Dendritic cell treated with granulocyte-macrophage colony-stimulating factor and Interleukin-4, amounts not matched to agents 40 ng/mL and 50 ng/mL, for 4 days (primary cell): ENCODE results near the gene ARHGEF1.

Experiments
- H3K27ac Mint-ChIP-seq: one replicate; pipeline ENCODE4 v1.8.0; 2022; ENCODE audit warnings: mild to moderate bottlenecking, mixed read lengths
- H3K27me3 Mint-ChIP-seq: one replicate; pipeline ENCODE4 v1.8.0; 2022; ENCODE audit warnings: mild to moderate bottlenecking, mixed read lengths
- H3K36me3 Mint-ChIP-seq: one replicate; pipeline ENCODE4 v1.8.0; 2022; ENCODE audit warnings: low read depth, mixed read lengths
- H3K4me1 Mint-ChIP-seq: one replicate; pipeline ENCODE4 v1.8.0; 2022; ENCODE audit warnings: low read depth, mixed read lengths
- H3K4me3 Mint-ChIP-seq: one replicate; pipeline ENCODE4 v1.8.0; 2022; ENCODE audit warnings: mild to moderate bottlenecking, moderate library complexity, mixed read lengths
- H3K9me3 Mint-ChIP-seq: one replicate; pipeline ENCODE4 v1.8.0; 2022; ENCODE audit warnings: mixed read lengths
- intact Hi-C: fragments of 100-400 bp; cut with micrococcal nuclease; formaldehyde crosslinking; loops from one replicate; pipeline ENCODE4 v1.15.0; 2022

The ARHGEF1 gene

DNA sequence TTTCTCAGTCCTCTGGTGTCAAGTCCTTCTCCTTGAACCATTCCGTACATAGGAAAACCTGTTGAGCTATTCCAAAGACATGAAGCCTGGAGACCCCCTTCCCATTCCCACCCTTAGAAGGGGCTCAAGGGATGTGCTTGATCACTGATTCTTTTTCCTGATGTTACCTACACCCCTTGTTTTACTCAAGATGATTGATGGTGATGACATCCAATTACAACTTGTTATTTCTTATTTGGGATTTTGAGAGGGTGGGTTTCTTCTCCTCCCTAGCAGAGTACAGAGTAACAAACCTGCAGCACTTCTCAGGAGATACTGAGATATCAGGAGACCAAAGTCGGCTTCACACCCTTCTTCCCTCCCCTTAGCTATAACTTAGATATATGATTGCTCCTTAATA, 29.6 kb upstream of the ARHGEF1 start:
- no peak overlapping the region for H3K4me3 Mint-ChIP-seq
- intact Hi-C loops = no loop called here
- no peaks in the 10 kb centered on the region for H3K9me3 Mint-ChIP-seq
- H3K4me1 Mint-ChIP-seq = peaks cover 5% of the 10 kb centered on the region
- no peak overlapping the region for H3K27ac Mint-ChIP-seq
- no peaks in the 10 kb centered on the region for H3K36me3 Mint-ChIP-seq
- peaks cover 24% of the 10 kb centered on the region for H3K27me3 Mint-ChIP-seq

- Mint-ChIP-seq H3K4me1 (peaks cover 5% of the 10 kb centered on the region), H3K36me3 (no peaks in the 10 kb centered on the region), H3K9me3 (no peaks in the 10 kb centered on the region), H3K4me3 (no peak overlapping the region), H3K27ac (no peak overlapping the region), H3K27me3 (peaks cover 22% of the 10 kb centered on the region)
- intact Hi-C loops = no loop called here
Observed at GRCh38 chr19:41853768-41854167, 29.2 kb upstream of the ARHGEF1 start.

- intact Hi-C loops = loop anchor here (5.0 kb wide), 1 partner anchor 98 kb away; the partner anchor contains the start of gene RABAC1
- Mint-ChIP-seq H3K4me1 (peaks cover 42% of the 10 kb centered on the region), H3K27me3 (peaks cover 3% of the 10 kb centered on the region), H3K4me3 (peak overlapping the region; percentile 96), H3K9me3 (no peaks in the 10 kb centered on the region), H3K36me3 (peaks cover 44% of the 10 kb centered on the region), H3K27ac (peak overlapping the region; percentile 94)
Observed at GRCh38 chr19:41859213-41859617, 23.8 kb upstream of the ARHGEF1 start.

DNA sequence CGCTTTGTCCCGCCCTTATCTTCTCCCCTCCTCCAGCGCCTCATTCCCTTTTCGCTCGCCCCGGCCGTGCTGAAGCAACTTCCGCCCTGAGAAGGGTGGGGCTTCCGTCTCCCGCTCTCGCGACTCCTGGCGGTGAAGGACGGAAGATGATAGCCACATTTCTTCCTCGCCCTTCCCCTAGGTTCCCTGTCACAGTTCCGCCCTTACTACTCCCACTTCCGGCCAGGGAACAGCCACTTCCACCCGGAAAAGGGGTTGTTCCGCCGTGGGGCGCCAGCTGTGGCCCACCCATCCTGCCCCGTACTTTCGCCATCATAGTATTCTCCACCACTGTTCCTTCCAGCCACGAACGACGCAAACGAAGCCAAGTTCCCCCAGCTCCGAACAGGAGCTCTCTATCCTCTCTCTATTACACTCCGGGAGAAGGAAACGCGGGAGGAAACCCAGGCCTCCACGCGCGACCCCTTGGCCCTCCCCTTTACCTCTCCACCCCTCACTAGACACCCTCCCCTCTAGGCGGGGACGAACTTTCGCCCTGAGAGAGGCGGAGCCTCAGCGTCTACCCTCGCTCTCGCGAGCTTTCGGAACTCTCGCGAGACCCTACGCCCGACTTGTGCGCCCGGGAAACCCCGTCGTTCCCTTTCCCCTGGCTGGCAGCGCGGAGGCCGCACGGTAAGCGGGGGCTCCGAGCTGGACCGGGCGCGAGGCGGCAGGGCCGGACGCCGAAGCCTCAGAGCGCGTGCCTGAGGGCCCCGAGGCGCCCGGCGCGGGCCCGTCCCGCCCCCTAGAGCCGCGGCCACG, 23.2 kb upstream of the ARHGEF1 start, which contains the start of gene RPS19:
Gene RPS19 (plus strand): TSS at position 638 of the 801 bp plus-strand sequence. CDS start 520 bp downstream, outside the sequence.
- Mint-ChIP-seq H3K4me1 (peaks cover 47% of the 10 kb centered on the region), H3K36me3 (peaks cover 50% of the 10 kb centered on the region), H3K27me3 (no peaks in the 10 kb centered on the region), H3K27ac (peak within 1 kb of the TSS; percentile 94), H3K9me3 (no peaks in the 10 kb centered on the region), H3K4me3 (peak within 1 kb of the TSS; percentile 96)
- intact Hi-C loops = loop anchor here (5.0 kb wide), 1 partner anchor 97 kb away; the partner anchor contains the start of gene RABAC1

- intact Hi-C loops = no loop called here
- Mint-ChIP-seq H3K36me3 (peaks cover 57% of the 10 kb centered on the region), H3K4me3 (peak overlapping the region; percentile 96), H3K4me1 (peaks cover 51% of the 10 kb centered on the region), H3K9me3 (no peaks in the 10 kb centered on the region), H3K27ac (peak overlapping the region; percentile 94), H3K27me3 (no peaks in the 10 kb centered on the region)
Observed at GRCh38 chr19:41860419-41861115, 22.4 kb upstream of the ARHGEF1 start.

DNA sequence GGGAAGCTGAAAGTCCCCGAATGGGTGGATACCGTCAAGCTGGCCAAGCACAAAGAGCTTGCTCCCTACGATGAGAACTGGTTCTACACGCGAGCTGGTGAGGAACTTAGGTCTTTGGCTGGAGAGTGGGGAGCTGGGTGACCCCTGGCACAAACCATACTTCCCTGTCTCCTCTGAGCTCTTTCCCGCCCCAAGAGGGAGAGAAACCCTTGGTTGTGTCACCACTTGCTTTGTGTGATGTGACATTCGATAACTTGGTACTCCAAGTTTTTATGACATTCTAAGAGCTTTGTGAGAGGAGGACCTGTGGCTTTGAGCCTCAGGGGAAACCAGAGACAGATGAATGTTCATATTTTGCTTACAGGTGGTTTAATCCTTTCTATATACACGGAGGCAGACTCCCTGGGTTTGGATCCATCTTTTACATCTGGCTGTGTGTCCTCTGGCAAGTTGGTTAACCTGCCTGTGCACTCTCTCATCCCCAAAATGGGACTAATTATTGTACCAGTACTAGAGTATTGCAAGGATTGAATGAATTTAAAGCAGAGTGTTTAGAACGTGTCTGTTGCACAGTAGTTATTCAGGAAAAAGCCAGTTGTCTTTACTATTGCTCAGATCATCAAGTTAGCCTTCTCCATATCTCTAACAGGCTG, 21.7 kb upstream of the ARHGEF1 start:
- no peaks in the 10 kb centered on the region for H3K27me3 Mint-ChIP-seq
- H3K9me3 Mint-ChIP-seq = no peaks in the 10 kb centered on the region
- H3K27ac Mint-ChIP-seq = peak overlapping the region; percentile 94
- H3K4me3 Mint-ChIP-seq = peak overlapping the region; percentile 96
- peaks cover 56% of the 10 kb centered on the region for H3K4me1 Mint-ChIP-seq
- intact Hi-C loops = no loop called here
- H3K36me3 Mint-ChIP-seq = peaks cover 64% of the 10 kb centered on the region

DNA sequence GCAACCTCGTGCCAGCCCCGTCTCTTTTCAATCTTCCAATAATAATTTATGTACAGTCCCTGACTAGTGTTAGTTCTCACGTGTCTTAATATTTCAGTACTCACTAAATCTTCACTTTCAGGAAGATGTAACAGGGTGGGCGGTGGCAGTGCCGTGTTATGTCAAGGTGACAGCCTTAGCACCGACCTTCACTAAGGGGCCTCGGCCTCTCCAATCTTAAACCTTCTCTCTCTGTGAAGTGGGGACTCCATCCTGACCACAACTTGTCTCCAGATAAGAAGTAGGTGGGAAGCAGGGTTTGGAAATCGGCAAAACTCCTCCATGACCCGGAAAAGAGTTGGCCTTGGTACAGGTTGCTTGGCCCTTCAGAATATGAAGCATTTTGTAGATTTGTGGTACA, 21.1 kb upstream of the ARHGEF1 start:
- H3K4me1 Mint-ChIP-seq = peaks cover 62% of the 10 kb centered on the region
- peaks cover 70% of the 10 kb centered on the region for H3K36me3 Mint-ChIP-seq
- intact Hi-C loops = no loop called here
- H3K4me3 Mint-ChIP-seq = peak overlapping the region; percentile 40
- no peaks in the 10 kb centered on the region for H3K9me3 Mint-ChIP-seq
- H3K27ac Mint-ChIP-seq = peak overlapping the region; percentile 94
- H3K27me3 Mint-ChIP-seq = no peaks in the 10 kb centered on the region

DNA sequence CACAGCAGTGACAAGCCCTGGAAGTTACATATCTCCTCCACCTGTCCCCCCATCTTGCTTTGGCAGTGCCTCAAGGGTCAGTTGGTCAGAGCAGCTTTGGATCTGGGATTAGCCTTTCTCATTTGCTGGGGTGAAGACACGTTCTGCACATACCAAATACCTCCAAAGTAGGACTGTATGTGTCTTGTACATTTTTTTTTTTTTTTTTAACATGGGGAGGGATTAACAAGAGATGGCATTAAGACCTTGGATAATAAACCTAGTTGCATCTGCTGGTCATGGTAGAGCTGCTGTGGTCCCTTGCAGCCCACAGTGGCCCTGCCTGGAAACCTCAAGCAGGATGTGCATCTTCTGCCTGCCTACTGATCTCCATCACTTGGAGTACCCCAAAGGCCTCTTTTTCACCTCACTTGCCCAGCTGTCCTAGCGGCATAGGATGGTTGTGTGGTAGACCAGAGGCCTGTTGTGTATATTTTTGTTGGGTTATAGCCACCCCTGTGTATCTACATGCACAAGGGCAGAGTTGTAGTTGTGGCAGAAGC, 20.5 kb upstream of the ARHGEF1 start:
- H3K27ac Mint-ChIP-seq = peak overlapping the region; percentile 85
- peaks cover 69% of the 10 kb centered on the region for H3K4me1 Mint-ChIP-seq
- H3K4me3 Mint-ChIP-seq = peak overlapping the region; percentile 40
- no peaks in the 10 kb centered on the region for H3K9me3 Mint-ChIP-seq
- no peaks in the 10 kb centered on the region for H3K27me3 Mint-ChIP-seq
- peaks cover 77% of the 10 kb centered on the region for H3K36me3 Mint-ChIP-seq
- intact Hi-C loops = no loop called here

DNA sequence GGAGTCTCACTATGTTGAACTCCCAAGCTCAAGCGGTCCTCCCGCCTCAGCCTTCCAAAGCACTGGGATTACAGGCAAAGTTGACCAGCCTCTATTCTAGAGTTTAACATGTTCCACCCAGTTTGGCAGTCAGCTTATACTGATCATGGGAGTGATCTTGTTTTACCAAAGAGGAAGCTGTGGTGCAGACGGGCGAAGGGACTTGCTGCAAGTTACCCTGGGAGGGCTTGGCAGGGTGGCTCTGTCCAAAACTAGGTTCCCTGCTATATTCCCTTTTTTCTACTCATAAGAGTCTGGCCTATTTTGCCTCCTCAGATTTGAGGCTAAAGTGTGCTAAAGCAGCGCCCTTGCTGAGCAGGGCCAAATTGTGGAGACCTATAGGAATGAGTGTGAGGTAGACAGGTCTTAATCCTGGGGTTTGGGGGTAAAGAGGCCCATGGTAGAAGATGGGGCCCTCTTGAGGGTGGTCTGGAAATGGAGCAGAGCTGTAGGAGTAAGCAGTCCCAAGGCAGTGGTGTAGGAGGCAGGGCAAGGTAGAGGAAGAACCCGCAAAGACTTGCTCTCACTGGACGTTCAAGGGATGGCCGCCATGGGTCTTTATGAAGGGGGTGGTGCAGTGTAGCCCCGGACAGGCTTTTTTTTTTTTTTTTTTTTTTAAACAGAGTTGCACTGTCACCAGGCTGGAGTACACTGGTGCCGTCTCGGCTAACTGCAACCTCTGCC, 19.6 kb upstream of the ARHGEF1 start:
- H3K27me3 Mint-ChIP-seq = no peaks in the 10 kb centered on the region
- peak overlapping the region; percentile 85 for H3K27ac Mint-ChIP-seq
- no peaks in the 10 kb centered on the region for H3K9me3 Mint-ChIP-seq
- intact Hi-C loops = no loop called here
- peaks cover 78% of the 10 kb centered on the region for H3K4me1 Mint-ChIP-seq
- H3K4me3 Mint-ChIP-seq = peak overlapping the region; percentile 61
- H3K36me3 Mint-ChIP-seq = peaks cover 85% of the 10 kb centered on the region

DNA sequence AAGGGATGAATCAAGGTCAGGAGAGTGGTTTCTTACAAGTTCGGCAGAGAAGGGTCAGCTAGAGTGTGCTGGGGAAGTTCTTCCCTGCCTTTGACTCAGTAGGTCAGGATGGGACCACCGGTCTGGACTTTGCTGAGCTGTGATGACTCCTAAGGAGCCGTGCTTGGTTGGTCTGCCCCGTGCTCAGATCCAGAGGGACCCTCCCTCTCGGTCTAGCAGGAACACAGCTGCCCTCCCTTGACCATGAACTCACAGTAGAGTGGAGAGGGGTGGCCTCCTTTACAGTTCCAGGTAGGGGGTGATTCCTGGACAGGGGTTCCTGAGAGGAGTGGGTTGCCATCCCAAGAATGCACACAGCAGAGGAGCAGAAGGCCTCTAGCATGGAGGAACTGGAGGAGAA, 18.6 kb upstream of the ARHGEF1 start:
- H3K27ac Mint-ChIP-seq = peak overlapping the region; percentile 85
- H3K27me3 Mint-ChIP-seq = no peaks in the 10 kb centered on the region
- peaks cover 95% of the 10 kb centered on the region for H3K36me3 Mint-ChIP-seq
- no peak overlapping the region for H3K4me3 Mint-ChIP-seq
- no peaks in the 10 kb centered on the region for H3K9me3 Mint-ChIP-seq
- H3K4me1 Mint-ChIP-seq = peaks cover 88% of the 10 kb centered on the region
- intact Hi-C loops = no loop called here

DNA sequence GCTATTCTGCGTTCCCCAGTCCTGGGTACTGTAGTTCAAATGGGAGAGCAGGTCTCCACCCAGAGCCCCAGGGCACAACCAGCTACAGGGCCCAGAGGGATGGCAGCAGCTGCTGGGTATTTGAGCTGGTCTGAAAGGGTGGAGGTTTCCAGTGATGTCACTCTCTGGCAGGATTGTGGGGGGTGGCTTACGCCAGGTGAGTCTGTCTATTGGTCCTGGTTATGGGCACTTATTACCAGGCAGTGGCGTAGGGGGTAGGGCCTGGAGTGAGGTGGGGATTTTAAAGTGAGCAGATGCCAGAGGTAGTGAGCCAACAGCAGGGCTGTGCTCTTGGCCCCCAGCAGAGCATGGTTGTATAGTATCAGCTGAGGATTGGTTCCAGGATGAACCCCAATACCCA, 16.7 kb upstream of the ARHGEF1 start:
- H3K27me3 Mint-ChIP-seq = no peaks in the 10 kb centered on the region
- peaks cover 100% of the 10 kb centered on the region for H3K36me3 Mint-ChIP-seq
- intact Hi-C loops = no loop called here
- H3K4me1 Mint-ChIP-seq = peaks cover 94% of the 10 kb centered on the region
- no peak overlapping the region for H3K27ac Mint-ChIP-seq
- H3K9me3 Mint-ChIP-seq = no peaks in the 10 kb centered on the region
- no peak overlapping the region for H3K4me3 Mint-ChIP-seq

DNA sequence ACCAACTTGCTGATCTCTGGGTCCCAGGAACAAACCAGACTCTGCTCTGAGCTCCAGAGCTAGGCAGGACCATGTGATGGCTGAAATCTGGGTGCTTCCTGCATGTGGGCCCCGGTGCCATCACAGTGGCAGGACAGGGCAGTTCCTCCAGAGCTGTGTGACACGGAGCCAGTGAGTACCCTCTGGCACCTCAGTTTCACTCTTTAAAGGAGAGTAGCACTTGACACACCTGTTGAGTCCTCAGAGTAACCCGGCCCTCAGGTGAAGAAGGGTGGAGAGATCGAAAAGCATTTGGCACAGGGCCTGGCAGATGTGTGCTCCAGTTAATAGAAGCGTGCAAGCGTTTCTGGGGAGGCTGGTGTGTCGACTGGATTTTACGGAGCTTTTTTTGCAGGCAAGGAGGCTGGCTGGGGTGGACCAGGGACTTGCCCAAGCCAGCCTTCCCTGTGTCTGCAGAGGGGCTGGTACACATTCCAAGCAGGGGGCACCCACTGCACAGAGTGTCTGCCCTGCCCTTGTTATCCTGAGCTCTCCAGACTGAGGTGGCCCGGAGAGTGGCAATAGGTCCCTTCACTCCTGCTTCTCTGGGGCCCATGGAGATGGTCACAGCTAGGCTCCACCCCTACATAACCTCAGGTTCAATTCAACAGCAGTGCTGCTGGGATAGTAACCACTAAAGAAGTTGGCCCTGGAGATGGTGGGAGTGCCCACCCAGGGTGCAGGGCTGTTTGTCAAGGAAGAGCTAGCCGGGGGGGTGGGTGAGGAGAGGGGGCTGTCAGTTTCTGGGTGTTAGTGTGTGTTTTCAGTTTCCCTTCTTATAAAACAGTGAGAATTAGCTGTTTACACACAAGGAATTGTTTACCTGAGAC, 14.6 kb upstream of the ARHGEF1 start:
- intact Hi-C loops = no loop called here
- peaks cover 95% of the 10 kb centered on the region for H3K36me3 Mint-ChIP-seq

DNA sequence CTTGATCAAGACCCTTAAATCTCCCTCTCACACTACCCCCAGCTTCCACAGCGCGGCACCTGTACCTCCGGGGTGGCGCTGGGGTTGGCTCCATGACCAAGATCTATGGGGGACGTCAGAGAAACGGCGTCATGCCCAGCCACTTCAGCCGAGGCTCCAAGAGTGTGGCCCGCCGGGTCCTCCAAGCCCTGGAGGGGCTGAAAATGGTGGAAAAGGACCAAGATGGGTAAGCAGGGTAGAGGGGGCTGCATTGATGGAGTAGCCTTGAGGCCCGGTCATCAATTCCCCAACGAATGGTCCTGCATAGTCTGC, 14.0 kb upstream of the ARHGEF1 start:
- no peaks in the 10 kb centered on the region for H3K9me3 Mint-ChIP-seq
- peaks cover 90% of the 10 kb centered on the region for H3K36me3 Mint-ChIP-seq
- H3K4me1 Mint-ChIP-seq = peaks cover 90% of the 10 kb centered on the region
- intact Hi-C loops = no loop called here
- no peaks in the 10 kb centered on the region for H3K27me3 Mint-ChIP-seq
- no peak overlapping the region for H3K27ac Mint-ChIP-seq
- no peak overlapping the region for H3K4me3 Mint-ChIP-seq

More for the DNA sequence above, 14.6 kb upstream of the ARHGEF1 start:
- no peaks in the 10 kb centered on the region for H3K27me3 Mint-ChIP-seq
- peaks cover 94% of the 10 kb centered on the region for H3K4me1 Mint-ChIP-seq
- no peaks in the 10 kb centered on the region for H3K9me3 Mint-ChIP-seq
- peak overlapping the region; percentile 47 for H3K27ac Mint-ChIP-seq
- no peak overlapping the region for H3K4me3 Mint-ChIP-seq
